ENCODE data around the gene ANKRD13B.

The ANKRD13B gene

DNA sequence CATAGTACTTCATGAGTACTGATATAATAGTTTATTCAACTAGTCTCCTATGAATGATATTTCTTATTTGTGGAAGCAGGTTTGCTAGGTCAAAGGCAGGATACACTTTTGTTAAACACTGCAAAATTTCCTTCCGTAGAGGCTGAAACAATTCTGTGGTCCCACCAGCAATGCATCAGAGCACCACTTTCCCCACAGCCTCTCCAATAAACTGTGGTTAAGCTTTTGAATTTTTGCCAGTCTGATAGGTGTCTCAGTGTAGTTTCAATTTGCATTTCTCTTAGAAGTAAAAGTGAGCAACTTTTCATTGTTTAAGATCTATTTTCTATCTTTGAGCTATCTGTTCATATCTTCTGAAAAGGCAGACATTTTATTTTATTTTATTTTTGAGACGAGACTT lies 66.2 kb downstream of the ANKRD13B start:
- H3K9me3 ChIP-seq (ENCODE audit: control insufficient read depth, insufficient read depth, low read length) = no peaks in the 10 kb centered on the region
- no peak overlapping the region for H3K27ac ChIP-seq (ENCODE audit: low read depth, low read length)
- H3K4me3 ChIP-seq (ENCODE audit: low read depth, low read length) = no peak overlapping the region
- no peak overlapping the region for H3K9ac ChIP-seq (ENCODE audit: low read depth, low read length)
- H3K36me3 ChIP-seq (ENCODE audit: control insufficient read depth, insufficient read depth, low read length) = no peaks in the 10 kb centered on the region
- H3K4me1 ChIP-seq (ENCODE audit: control insufficient read depth, insufficient read depth, low read length) = 0 out of 2 replicates have a peak, but pooled peaks cover 4% of the 10 kb centered on the region
- no peaks in the 10 kb centered on the region for H3K27me3 ChIP-seq (ENCODE audit: control insufficient read depth, insufficient read depth, low read length)

DNA sequence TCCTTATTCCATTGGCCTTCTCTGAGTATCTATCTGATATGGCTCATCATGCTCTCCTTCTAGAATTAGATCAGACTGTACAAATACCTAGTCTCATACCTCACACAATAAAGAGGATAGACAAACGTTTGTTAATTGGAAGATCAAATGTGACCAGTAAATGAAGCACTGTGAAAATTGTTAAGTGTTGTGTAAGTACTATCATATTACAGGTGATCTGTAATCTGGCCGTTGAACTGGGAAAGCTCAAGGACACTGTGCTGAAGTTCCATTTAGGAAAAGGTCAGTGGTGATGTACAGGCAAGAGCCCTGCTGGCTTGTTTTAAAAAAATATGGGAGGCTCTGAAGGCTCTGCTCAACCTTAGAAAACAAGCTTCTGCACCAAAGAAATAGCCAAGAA lies 68.3 kb downstream of the ANKRD13B start:
- Histone ChIP-seq H3K36me3 (ENCODE audit: control insufficient read depth, insufficient read depth, low read length) (no peaks in the 10 kb centered on the region), H3K27me3 (ENCODE audit: control insufficient read depth, insufficient read depth, low read length) (no peaks in the 10 kb centered on the region), H3K9ac (ENCODE audit: low read depth, low read length) (no peak overlapping the region), H3K4me1 (ENCODE audit: control insufficient read depth, insufficient read depth, low read length) (0 out of 2 replicates have a peak, but pooled peaks cover 4% of the 10 kb centered on the region), H3K9me3 (ENCODE audit: control insufficient read depth, insufficient read depth, low read length) (no peaks in the 10 kb centered on the region), H3K27ac (ENCODE audit: low read depth, low read length) (no peak overlapping the region), H3K4me3 (ENCODE audit: low read depth, low read length) (no peak overlapping the region)

GRCh38 chr17:29663155-29663554 lies 70.2 kb downstream of the ANKRD13B start:
- Histone ChIP-seq H3K4me3 (ENCODE audit: low read depth, low read length) (no peak overlapping the region), H3K9ac (ENCODE audit: low read depth, low read length) (no peak overlapping the region), H3K27ac (ENCODE audit: low read depth, low read length) (no peak overlapping the region), H3K27me3 (ENCODE audit: control insufficient read depth, insufficient read depth, low read length) (no peaks in the 10 kb centered on the region), H3K9me3 (ENCODE audit: control insufficient read depth, insufficient read depth, low read length) (no peaks in the 10 kb centered on the region), H3K4me1 (ENCODE audit: control insufficient read depth, insufficient read depth, low read length) (0 out of 2 replicates have a peak, but pooled peaks cover 4% of the 10 kb centered on the region), H3K36me3 (ENCODE audit: control insufficient read depth, insufficient read depth, low read length) (peaks cover 6% of the 10 kb centered on the region; the same call in 1 of the 2 replicates)
